Activated CD4-positive, alpha-beta T cell treated with anti-CD3 and anti-CD28 coated beads, Interleukin-2, amount 50 U/mL, for 48 hours (primary cell): ENCODE measurements around the gene NAPA.

Experiments used
- DNase-seq, 2 experiments: peaks; one replicate each; pipeline ENCODE4 v3.0.0-alpha.2; 2020

The NAPA gene

DNA sequence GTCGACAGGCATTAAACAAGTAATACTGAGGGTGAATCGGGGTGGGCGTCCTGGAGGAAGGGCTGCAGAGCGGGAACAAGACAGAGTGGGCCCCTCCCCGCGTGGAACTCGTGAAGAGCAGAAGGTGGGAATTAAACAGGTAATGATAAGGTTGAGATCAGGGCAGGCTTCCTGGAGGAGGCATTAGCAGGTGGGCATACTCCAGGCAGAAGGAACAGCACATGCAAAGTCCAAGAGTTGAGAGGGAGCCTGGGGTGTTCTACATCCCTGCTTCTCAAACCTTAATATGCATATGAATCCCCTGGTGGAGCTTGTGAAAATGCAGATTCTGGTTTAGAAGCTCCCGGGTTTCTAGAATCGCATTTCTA lies 66.5 kb downstream of the NAPA start:
- no peak for DNase-seq

DNA sequence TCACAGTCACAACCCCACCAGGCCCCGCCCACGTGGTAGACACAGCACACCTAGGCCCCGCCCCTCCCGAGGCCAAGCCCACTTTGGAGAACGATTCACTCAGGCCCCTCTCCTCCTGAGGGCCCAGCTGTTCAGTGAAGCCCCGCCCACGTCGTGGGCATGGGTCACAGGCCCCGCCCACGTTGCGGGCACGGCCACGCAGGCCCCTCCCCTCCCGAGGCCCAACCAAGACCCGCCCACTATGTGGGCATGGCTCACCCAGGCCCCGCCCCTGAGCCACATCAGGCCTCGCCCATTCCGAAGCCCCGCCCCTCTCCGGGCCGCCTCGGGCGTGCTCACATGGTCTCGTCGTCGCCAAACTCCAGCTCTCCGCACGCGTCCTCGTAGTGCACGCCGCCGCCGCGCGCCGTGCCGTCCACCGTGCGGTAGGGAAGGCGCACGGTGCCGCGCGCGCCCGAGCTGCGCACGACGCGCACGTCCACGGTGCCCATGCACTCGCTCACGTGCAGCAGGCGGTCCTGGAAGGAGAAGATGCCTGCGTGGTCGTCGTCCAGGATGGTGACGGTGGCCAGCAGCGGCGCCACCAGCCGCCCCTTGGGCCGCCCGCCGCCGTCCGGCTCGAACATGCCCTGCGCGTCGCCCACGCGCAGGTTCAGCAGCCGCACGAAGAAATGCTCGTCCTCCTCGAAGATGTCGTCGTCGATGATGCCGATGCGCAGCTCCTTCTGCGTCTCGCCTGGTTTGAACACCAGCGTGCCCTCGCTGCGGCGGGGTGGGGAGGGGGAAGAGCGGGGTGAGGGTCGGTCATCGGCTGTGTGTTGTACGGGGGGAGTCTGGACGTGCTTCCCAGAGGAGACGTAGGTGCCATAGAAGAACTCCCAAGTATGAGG lies 67.1 kb downstream of the NAPA start:
- DNase-seq = peak; percentile 64 to 70

GRCh38 chr19:47446534-47447469 lies 68.1 kb downstream of the NAPA start:
- DNase-seq = peak; percentile 49 to 55

GRCh38 chr19:47445937-47446402 lies 68.9 kb downstream of the NAPA start:
- peak; percentile 30 to 43 for DNase-seq

- no peak for DNase-seq
Measured at GRCh38 chr19:47445527-47445926, 69.3 kb downstream of the NAPA start.

GRCh38 chr19:47444388-47444821 lies 70.5 kb downstream of the NAPA start:
- DNase-seq = no peak

- no peak for DNase-seq
Measured at GRCh38 chr19:47443331-47443730, 71.5 kb downstream of the NAPA start.

DNA sequence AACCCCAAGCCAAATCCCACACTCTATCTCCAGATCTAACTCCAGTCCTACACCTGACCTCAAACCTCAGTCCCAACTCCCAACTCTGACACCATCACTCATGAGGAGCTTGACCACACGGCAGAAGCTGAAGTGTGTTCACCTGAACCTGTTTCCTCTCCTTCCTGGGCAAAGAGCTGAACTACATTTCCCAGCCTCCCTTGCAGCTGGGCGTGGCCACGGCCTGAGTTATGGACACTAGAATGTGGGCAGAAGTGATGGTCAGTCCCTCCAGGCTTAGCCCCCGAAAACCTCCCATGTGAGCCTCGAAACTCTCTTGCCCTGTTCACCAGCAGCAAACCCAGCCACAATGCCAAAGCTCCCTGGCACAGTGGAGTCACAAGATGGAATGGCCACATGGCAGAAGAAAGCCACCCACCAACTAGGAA lies 76.1 kb downstream of the NAPA start:
- DNase-seq = no peak
